RWPE2 (cell line): Measurements from ENCODE around the gene HAUS1.
A peak's percentile ranks its signal among the peaks of the same experiment; 100 is the strongest.

Source experiments
- ATAC-seq: fragments of 200-7000 bp; cut with Tn5 transposase; 3 replicates; pipeline ENCODE4 v1.9.1; 2021; ENCODE audit warnings: low read depth
- DNase-seq: peaks from one replicate; pipeline ENCODE4 v3.0.0-alpha.2; 2020; ENCODE audit warnings: low spot score
- H3K27ac ChIP-seq: fragments of 450-650 bp; 2 replicates; pipeline ENCODE4 v1.5.1; 2017; ENCODE audit warnings: mild to moderate bottlenecking; ENCODE audit not compliant: poor library complexity, severe bottlenecking
- H3K27me3 ChIP-seq: fragments of 250-450 bp; sonication (Bioruptor Pico); 2 replicates; pipeline ENCODE4 v1.5.1; 2021; ENCODE audit warnings: mild to moderate bottlenecking, moderate library complexity; ENCODE audit not compliant: insufficient read depth, poor library complexity, severe bottlenecking
- H3K36me3 ChIP-seq: fragments of 250-450 bp; sonication (Bioruptor Pico); 2 replicates; pipeline ENCODE4 v1.5.1; 2020; ENCODE audit warnings: low read depth, mild to moderate bottlenecking, moderate library complexity
- H3K4me1 ChIP-seq: fragments of 250-450 bp; sonication (Bioruptor Pico); 2 replicates; pipeline ENCODE4 v1.5.1; 2021; ENCODE audit warnings: mild to moderate bottlenecking, moderate library complexity; ENCODE audit not compliant: insufficient read depth, poor library complexity, severe bottlenecking
- H3K4me3 ChIP-seq: fragments of 250-450 bp; sonication (Bioruptor Pico); 2 replicates; pipeline ENCODE4 v1.5.1; 2021; ENCODE audit warnings: mild to moderate bottlenecking, moderate library complexity; ENCODE audit not compliant: severe bottlenecking
- H3K9me3 ChIP-seq: fragments of 250-450 bp; sonication (Bioruptor Pico); 2 replicates; pipeline ENCODE4 v1.5.1; 2021; ENCODE audit warnings: mild to moderate bottlenecking, moderate library complexity; ENCODE audit not compliant: severe bottlenecking
- CTCF ChIP-seq: fragments of 450-650 bp; IDR thresholded peaks from one replicate; pipeline ENCODE4 v1.5.1; 2017; ENCODE audit warnings: mild to moderate bottlenecking, moderate library complexity; ENCODE audit not compliant: poor library complexity, severe bottlenecking

The HAUS1 gene

GRCh38 chr18:46173393-46174341, 69.5 kb downstream of the HAUS1 start:
- H3K9me3 ChIP-seq, result no peaks in the 10 kb centered on the region
- peak; percentile 98 for TF ChIP-seq CTCF
- H3K4me1 ChIP-seq, result peaks cover 6% of the 10 kb centered on the region
- H3K27me3 ChIP-seq, result no peaks in the 10 kb centered on the region
- DNase-seq, result peak; percentile 91
- peak overlapping the region; percentile 88 for H3K4me3 ChIP-seq
- peak overlapping the region; percentile 83 for H3K27ac ChIP-seq
- ATAC-seq, result peak; percentile 90
- peaks cover 6% of the 10 kb centered on the region for H3K36me3 ChIP-seq

GRCh38 chr18:46174342-46175041, 70.3 kb downstream of the HAUS1 start:
- H3K4me1 ChIP-seq, result peaks cover 6% of the 10 kb centered on the region
- peak; percentile 24; the same call in 2 of the 3 replicates for ATAC-seq
- H3K36me3 ChIP-seq, result peaks cover 6% of the 10 kb centered on the region
- H3K4me3 ChIP-seq, result peak overlapping the region; percentile 88
- peak overlapping the region; percentile 83 for H3K27ac ChIP-seq
- TF ChIP-seq CTCF, result no peak
- DNase-seq, result no peak
- H3K27me3 ChIP-seq, result no peaks in the 10 kb centered on the region
- no peaks in the 10 kb centered on the region for H3K9me3 ChIP-seq

- no peak for DNase-seq
- Histone ChIP-seq H3K27me3 (no peaks in the 10 kb centered on the region), H3K27ac (no peak overlapping the region), H3K9me3 (no peaks in the 10 kb centered on the region), H3K4me3 (no peak overlapping the region), H3K36me3 (peaks cover 15% of the 10 kb centered on the region), H3K4me1 (peaks cover 6% of the 10 kb centered on the region)
- TF ChIP-seq CTCF, result no peak
- ATAC-seq, result no peak
Observed at GRCh38 chr18:46176001-46176400, 71.8 kb downstream of the HAUS1 start.
